ENCODE measurements around the gene ATAD3B. TPM values are rescaled to one million over a fixed set of nuclear protein-coding genes. Genes with fewer than 3 reads are reported as not detected.
A peak's percentile ranks its signal among the peaks of the same experiment; 100 is the strongest.
"Not testable (repeated sequence)": the region's sequence is repeated elsewhere in the genome, so short reads cannot be mapped to it uniquely, and the experiment has no call there.

The ATAD3B gene
- total RNA-seq, 4 donors from 2014 or later, result 3.5 to 7.1 (median 5.9) TPM

DNA sequence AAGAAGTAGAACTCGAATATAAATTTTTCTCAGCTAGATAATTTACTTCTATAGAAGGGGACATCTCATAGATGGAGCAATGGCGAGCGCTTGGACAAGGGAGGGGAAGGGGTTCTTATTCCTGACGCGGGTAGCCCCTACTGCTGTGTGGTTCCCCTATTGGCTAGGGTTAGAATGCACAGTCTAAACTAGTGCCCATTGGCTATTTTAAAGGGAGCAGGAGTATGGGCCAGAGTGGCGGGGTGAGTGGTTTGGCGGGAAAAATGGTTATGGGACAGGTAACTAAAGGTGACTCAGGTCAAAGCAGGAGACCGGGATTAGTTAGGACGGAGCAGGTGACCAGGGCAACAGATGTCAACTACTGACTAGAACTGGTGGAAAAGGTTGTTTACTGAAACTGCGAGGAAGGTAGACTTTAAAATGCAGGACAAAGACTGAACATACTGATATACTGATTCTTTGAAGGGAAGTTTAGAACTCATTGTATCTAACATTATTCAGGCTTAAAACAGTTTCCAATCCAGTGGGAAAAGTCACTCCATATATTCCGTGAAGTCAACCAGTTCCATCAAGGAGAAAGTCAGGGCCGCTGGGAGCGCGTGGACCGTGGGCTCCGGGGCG, 39.5 kb downstream of the ATAD3B start:
- H3K36me3 ChIP-seq, result peaks cover 0 to 3% of the 10 kb centered on the region in 2 donors
- no peaks in the 10 kb centered on the region for H3K27me3 ChIP-seq
- ATAC-seq (peak in 1 of 2 donors; percentile 5), DNase-seq (no peak)
- in situ Hi-C loops (cut with MboI; ENCODE audit: low sequenced_read_pairs in 4 of 4), result no loop called here
- H3K4me1 ChIP-seq, result peaks cover 8 to 16% of the 10 kb centered on the region in 2 donors
- no peaks in the 10 kb centered on the region for H3K9me3 ChIP-seq
- peak overlapping the region; percentile 81 to 99 (median 94) for H3K4me3 ChIP-seq
- TF ChIP-seq, protein P1, sequence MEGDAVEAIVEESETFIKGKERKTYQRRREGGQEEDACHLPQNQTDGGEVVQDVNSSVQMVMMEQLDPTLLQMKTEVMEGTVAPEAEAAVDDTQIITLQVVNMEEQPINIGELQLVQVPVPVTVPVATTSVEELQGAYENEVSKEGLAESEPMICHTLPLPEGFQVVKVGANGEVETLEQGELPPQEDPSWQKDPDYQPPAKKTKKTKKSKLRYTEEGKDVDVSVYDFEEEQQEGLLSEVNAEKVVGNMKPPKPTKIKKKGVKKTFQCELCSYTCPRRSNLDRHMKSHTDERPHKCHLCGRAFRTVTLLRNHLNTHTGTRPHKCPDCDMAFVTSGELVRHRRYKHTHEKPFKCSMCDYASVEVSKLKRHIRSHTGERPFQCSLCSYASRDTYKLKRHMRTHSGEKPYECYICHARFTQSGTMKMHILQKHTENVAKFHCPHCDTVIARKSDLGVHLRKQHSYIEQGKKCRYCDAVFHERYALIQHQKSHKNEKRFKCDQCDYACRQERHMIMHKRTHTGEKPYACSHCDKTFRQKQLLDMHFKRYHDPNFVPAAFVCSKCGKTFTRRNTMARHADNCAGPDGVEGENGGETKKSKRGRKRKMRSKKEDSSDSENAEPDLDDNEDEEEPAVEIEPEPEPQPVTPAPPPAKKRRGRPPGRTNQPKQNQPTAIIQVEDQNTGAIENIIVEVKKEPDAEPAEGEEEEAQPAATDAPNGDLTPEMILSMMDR (IDR thresholded peaks at IDR 0.05 in 4 of 5, conservative IDR thresholded peaks at IDR 0.05 in 1 of 5), result no peak
- TF ChIP-seq POLR2A (IDR thresholded peaks at IDR 0.05), result no peak
- intact Hi-C loops (cut with DNase I; ENCODE audit: low total_unique reads), result loop anchor here (5.0 kb wide), 1 partner anchor 106 kb away; the partner anchor contains the start of gene MIB2
- peak overlapping the region; percentile 93 to 100 (median 96) for H3K27ac ChIP-seq

DNA sequence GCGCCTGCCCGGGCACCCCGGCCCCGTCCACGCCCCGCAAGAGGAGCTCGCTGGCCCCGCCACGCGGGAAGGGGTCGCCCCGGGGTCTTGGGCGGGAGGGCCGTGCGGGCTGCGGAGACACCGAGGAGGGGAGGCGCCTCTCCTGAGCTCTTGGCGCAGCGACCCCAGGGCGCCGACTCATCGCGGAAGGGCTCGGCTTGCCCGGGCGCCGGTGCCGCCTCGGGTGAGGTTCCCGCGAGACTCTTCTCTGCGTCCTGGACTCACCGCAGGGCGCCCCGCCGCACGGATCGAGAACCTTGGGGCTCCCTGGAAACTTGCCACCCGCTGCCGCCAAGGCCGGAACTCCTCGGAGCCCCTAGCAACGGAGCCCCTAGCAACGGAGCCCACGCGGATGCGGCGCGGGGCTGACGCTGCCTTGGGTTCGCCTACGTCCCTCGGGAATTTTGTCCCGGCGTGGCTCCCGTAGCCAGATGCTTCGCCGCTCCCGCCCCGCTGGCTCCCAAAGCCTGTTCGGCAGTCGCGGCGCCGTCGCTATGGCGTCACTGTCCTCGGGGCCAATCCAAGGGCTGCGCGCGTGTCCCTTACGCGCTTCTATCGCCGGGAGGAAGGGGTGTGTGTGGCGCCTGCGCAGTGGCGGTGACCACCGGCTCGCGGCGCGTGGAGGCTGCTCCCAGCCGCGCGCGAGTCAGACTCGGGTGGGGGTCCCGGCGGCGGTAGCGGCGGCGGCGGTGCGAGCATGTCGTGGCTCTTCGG, 40.1 kb downstream of the ATAD3B start, which contains the start of gene ATAD3A:
TSS of gene ATAD3A (plus strand) at position 630 of the 753 bp plus-strand sequence. CDS start at position 737, 107 bp downstream.
- H3K4me1 ChIP-seq, result peaks cover 6 to 13% of the 10 kb centered on the region in 2 donors
- no peaks in the 10 kb centered on the region for H3K9me3 ChIP-seq
- peak; percentile 92 to 93 for ATAC-seq
- DNase-seq, result peak; percentile 97 to 98
- peaks cover 0 to 3% of the 10 kb centered on the region in 2 donors for H3K36me3 ChIP-seq
- in situ Hi-C loops (cut with MboI; ENCODE audit: low sequenced_read_pairs in 4 of 4) (no loop called here), intact Hi-C loops (cut with DNase I; ENCODE audit: low total_unique reads) (loop anchor here (1.0 to 5.0 kb wide), 3 partner anchors 40 to 106 kb away; partner anchors contain the start of genes ATAD3B, MIB2 and SSU72)
- H3K4me3 ChIP-seq, result peak within 1 kb of the TSS; percentile 81 to 99 (median 94)
- peak within 1 kb of the TSS; percentile 93 to 100 (median 96) for H3K27ac ChIP-seq
- TF ChIP-seq POLR2A (IDR thresholded peaks at IDR 0.05), result peak; percentile 84 to 91
- TF ChIP-seq, protein P1 (IDR thresholded peaks at IDR 0.05 in 4 of 5, conservative IDR thresholded peaks at IDR 0.05 in 1 of 5), result peak in 3 of 5 experiments; percentile 9 to 46 (median 27)
- no peaks in the 10 kb centered on the region for H3K27me3 ChIP-seq

- ATAC-seq; in situ Hi-C loops (cut with MboI; ENCODE audit: low sequenced_read_pairs in 4 of 4): not testable (repeated sequence)
- intact Hi-C loops (cut with DNase I; ENCODE audit: low total_unique reads), result loop anchor here (1.0 to 5.0 kb wide), 3 partner anchors 41 to 105 kb away; partner anchors contain the start of genes ATAD3B, MIB2 and SSU72
These were observed 40.9 kb downstream of the ATAD3B start for GRCh38 chr1:1512425-1512824.

DNA sequence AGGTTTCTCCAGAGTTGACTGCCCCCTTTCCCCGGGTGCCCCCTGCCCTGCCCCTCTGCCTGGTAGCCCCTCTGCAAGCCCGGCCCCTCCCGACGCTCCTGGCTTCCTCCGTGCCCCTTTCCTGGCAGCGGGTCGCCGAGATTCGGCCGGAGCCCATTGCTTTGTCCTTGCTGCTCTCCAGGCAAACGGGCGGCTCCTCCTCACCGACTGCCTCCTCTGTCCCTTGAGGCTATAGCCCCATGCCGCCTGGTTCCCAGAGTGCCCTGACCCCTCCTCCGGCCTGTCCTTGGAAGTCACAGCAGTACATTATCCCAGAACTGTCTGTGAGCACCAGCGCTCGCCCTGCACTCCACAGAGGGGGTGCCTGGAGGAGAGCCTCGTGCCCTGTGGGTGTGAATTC, 42.1 kb downstream of the ATAD3B start:
- intact Hi-C loops (cut with DNase I; ENCODE audit: low total_unique reads), result loop anchor here (5.0 kb wide), 1 partner anchor 104 kb away; the partner anchor contains the start of gene MIB2
- not testable (repeated sequence) for DNase-seq

More at GRCh38 chr1:1512425-1512824, 40.9 kb downstream of the ATAD3B start:
- Histone ChIP-seq H3K4me3 (peak overlapping the region; percentile 56 to 94 (median 87)), H3K27ac (peak overlapping the region; percentile 93 to 100 (median 96)), H3K4me1 (peaks cover 6 to 13% of the 10 kb centered on the region in 2 donors)
- H3K9me3 ChIP-seq, H3K36me3 ChIP-seq, H3K27me3 ChIP-seq, DNase-seq: not testable (repeated sequence)

GRCh38 chr1:1514376-1514775, 42.8 kb downstream of the ATAD3B start:
- H3K27ac ChIP-seq; H3K9me3 ChIP-seq; H3K4me1 ChIP-seq; DNase-seq; H3K4me3 ChIP-seq; in situ Hi-C loops (cut with MboI; ENCODE audit: low sequenced_read_pairs in 4 of 4); ATAC-seq; H3K27me3 ChIP-seq: not testable (repeated sequence)
- intact Hi-C loops (cut with DNase I; ENCODE audit: low total_unique reads), result loop anchor here (5.0 kb wide), 1 partner anchor 103 kb away; the partner anchor contains the start of gene MIB2
- H3K36me3 ChIP-seq, result peaks cover 0 to 10% of the 10 kb centered on the region in 2 donors

More for the DNA sequence above, 42.1 kb downstream of the ATAD3B start:
- H3K4me1 ChIP-seq; H3K4me3 ChIP-seq; H3K27me3 ChIP-seq; H3K27ac ChIP-seq; in situ Hi-C loops (cut with MboI; ENCODE audit: low sequenced_read_pairs in 4 of 4); ATAC-seq; H3K9me3 ChIP-seq: not testable (repeated sequence)
- H3K36me3 ChIP-seq, result peaks cover 0 to 10% of the 10 kb centered on the region in 2 donors

GRCh38 chr1:1516923-1517322, 45.4 kb downstream of the ATAD3B start:
- H3K4me1 ChIP-seq; intact Hi-C loops (cut with DNase I; ENCODE audit: low total_unique reads); H3K27me3 ChIP-seq; DNase-seq; H3K9me3 ChIP-seq; ATAC-seq; H3K4me3 ChIP-seq; in situ Hi-C loops (cut with MboI; ENCODE audit: low sequenced_read_pairs in 4 of 4); H3K27ac ChIP-seq: not testable (repeated sequence)
- peaks cover 0 to 23% of the 10 kb centered on the region in 2 donors for H3K36me3 ChIP-seq
